K562 (cell line): Measurements from ENCODE around the gene RABL6. TPM values are rescaled to one million over a fixed set of nuclear protein-coding genes. Genes with fewer than 3 reads are reported as not detected.

Experiments
- C11orf30 ChIP-seq: fragments of 450-650 bp; IDR thresholded peaks from 2 replicates; pipeline ENCODE4 v1.6.1; 2016; ENCODE audit warnings: low read depth, mild to moderate bottlenecking
- CBFA2T3 ChIP-seq: fragments of 450-650 bp; IDR thresholded peaks from 2 replicates; pipeline ENCODE4 v1.6.1; 2017
- CREBBP ChIP-seq: IDR thresholded peaks from one replicate; pipeline ENCODE4 v1.6.1; 2012; ENCODE audit warnings: low read depth, mild to moderate bottlenecking, control low read depth, inconsistent platforms, low read length
- DMBX1 ChIP-seq: fragments of 250-450 bp; sonication (Bioruptor Pico); IDR thresholded peaks from 2 replicates; pipeline ENCODE4 v1.8.0; 2022; ENCODE audit warnings: inconsistent platforms, mild to moderate bottlenecking, moderate library complexity, borderline replicate concordance
- HDAC6 ChIP-seq: IDR thresholded peaks from 2 replicates; pipeline ENCODE4 v1.6.1; 2012; ENCODE audit warnings: low read depth, mild to moderate bottlenecking, control low read depth, inconsistent platforms, low read length, moderate library complexity
- HIVEP1 ChIP-seq: fragments of 250-450 bp; sonication (Bioruptor Pico); IDR thresholded peaks from 2 replicates; pipeline ENCODE4 v1.4.0; 2020; ENCODE audit warnings: mild to moderate bottlenecking
- ILK ChIP-seq: fragments of 450-650 bp; IDR thresholded peaks from 2 replicates; pipeline ENCODE4 v1.6.1; 2016; ENCODE audit warnings: missing genetic modification characterization, low read depth, mild to moderate bottlenecking, missing compliant biosample characterization, moderate library complexity, borderline replicate concordance
- IRF9 ChIP-seq: fragments of 450-650 bp; IDR thresholded peaks from 2 replicates; pipeline ENCODE4 v1.6.1; 2016; ENCODE audit warnings: missing biosample characterization, missing genetic modification characterization
- MAZ ChIP-seq, 2 experiments: fragments of 450-650 bp in 1 of 2; sonication (generic) in 1 of 2; formaldehyde crosslinking; IDR thresholded peaks in 1 of 2; conservative IDR thresholded peaks in 1 of 2; 2 replicates each; pipeline versions ENCODE4 v1.4.0 to v1.5.0; 2020; ENCODE audit warnings: mild to moderate bottlenecking in 1 of 2, missing genetic modification reagents in 1 of 2
- NEUROD1 ChIP-seq: fragments of 150-350 bp; IDR thresholded peaks from 2 replicates; pipeline ENCODE4 v1.6.1; 2014; ENCODE audit warnings: borderline replicate concordance, low read length, low read depth; ENCODE audit not compliant: partially characterized antibody
- RB1 ChIP-seq: fragments of 450-650 bp; IDR thresholded peaks from 2 replicates; pipeline ENCODE4 v1.6.1; 2017; ENCODE audit warnings: low read depth, mild to moderate bottlenecking
- RBM17 ChIP-seq: fragments of 200-400 bp; formaldehyde crosslinking; IDR thresholded peaks from 2 replicates; pipeline ENCODE4 v1.6.1; 2017; ENCODE audit warnings: low read depth, mild to moderate bottlenecking, low read length, borderline replicate concordance
- RFX5 ChIP-seq: IDR thresholded peaks from 2 replicates; pipeline ENCODE4 v1.6.1; 2011; ENCODE audit warnings: low read depth, mild to moderate bottlenecking, improper control_type of control experiment, low read length
- SAFB ChIP-seq: fragments of 200-400 bp; formaldehyde crosslinking; IDR thresholded peaks from 2 replicates; pipeline ENCODE4 v1.6.1; 2017; ENCODE audit warnings: low read depth, low read length, borderline replicate concordance
- SMC3 ChIP-seq: conservative IDR thresholded peaks from 2 replicates; pipeline ENCODE4 v1.6.1; 2011; ENCODE audit warnings: low read depth, low read length, improper control_type of control experiment; ENCODE audit not compliant: insufficient read depth
- TCF7L2 ChIP-seq: fragments of 150-350 bp; IDR thresholded peaks from 2 replicates; pipeline ENCODE4 v1.6.1; 2016; ENCODE audit warnings: low read depth, mild to moderate bottlenecking, low read length, moderate library complexity
- ZNF311 ChIP-seq: fragments of 250-450 bp; sonication (Bioruptor Pico); IDR thresholded peaks from 2 replicates; pipeline ENCODE4 v1.4.0; 2020; ENCODE audit warnings: mild to moderate bottlenecking, moderate library complexity
- ZNF395 ChIP-seq: fragments of 200-800 bp; sonication (Bioruptor generic); IDR thresholded peaks from 2 replicates; pipeline ENCODE4 v1.6.1; 2017; ENCODE audit warnings: missing genetic modification characterization, missing compliant biosample characterization
- ZNF518B ChIP-seq: fragments of 250-450 bp; sonication (Bioruptor Pico); IDR thresholded peaks from 2 replicates; pipeline ENCODE4 v1.5.0; 2021; ENCODE audit warnings: mild to moderate bottlenecking, moderate library complexity
- polyA plus RNA-seq, 8 experiments: library from polyadenylated mRNA; depleted of rRNA in 4 of 8; stranded (reverse) in 5 of 8; unstranded in 3 of 8; fragments of >200 nt; fragmentation: Nextera tagmentation in 2 of 8; fragmentation: Illumina TruSeq in 1 of 8; extraction: Ambion mirVana in 2 of 8; extraction: Trizol in 1 of 8; gene quantifications; 2 replicates each; pipeline versions ENCODE4 v1.2.1 to v1.2.3, GENCODE V29; 2011 to 2014; ENCODE audit warnings: inconsistent platforms in 1 of 8, missing spikeins in 1 of 8
- total RNA-seq, 7 experiments: library from RNA; depleted of rRNA in 6 of 7; stranded (reverse); fragments of >200 nt in 6 of 7; fragmentation: Illumina TruSeq in 2 of 7; extraction: Trizol in 2 of 7; gene quantifications; 2 replicates each; pipeline versions ENCODE4 v1.2.1 to v1.2.3, GENCODE V29; 2011 to 2021; ENCODE audit warnings: low replicate concordance in 1 of 7

Gene RABL6
- total and polyA plus RNA-seq, 9 of the 15 experiments (the other 6 are each of a cell fraction or from before 2014, with no cell fraction given): 5.6 to 181 (median 84.5) TPM

GRCh38 chr9:136787690-136788400 lies 19.9 kb upstream of the RABL6 start (continued):
- TF ChIP-seq RB1: peak; percentile 68; the same call in 1 of the 2 replicates
- TF ChIP-seq ILK (tag): no peak
- no peak for TF ChIP-seq SAFB
- TF ChIP-seq MAZ (CRISPR knock-in tag; conservative IDR thresholded peaks at IDR 0.05 in 1 of 2, IDR thresholded peaks at IDR 0.05 in 1 of 2): peak; percentile 19 to 60; a peak in 1 of 4 replicates
- TF ChIP-seq CBFA2T3: peak; percentile 44
- no peak for TF ChIP-seq DMBX1 (CRISPR knock-in tag)
- TF ChIP-seq ZNF311 (CRISPR knock-in tag): no peak
- TF ChIP-seq HDAC6: no peak
- no peak for TF ChIP-seq RBM17
- TF ChIP-seq ZNF395: no peak
- no peak for TF ChIP-seq TCF7L2
- no peak for TF ChIP-seq HIVEP1 (CRISPR knock-in tag)
- no peak for TF ChIP-seq ZNF518B (CRISPR knock-in tag)
- TF ChIP-seq C11orf30: peak; percentile 8; the same call in 1 of the 2 replicates
- peak; percentile 59 for TF ChIP-seq SMC3
- peak; percentile 16 for TF ChIP-seq NEUROD1
- no peak for TF ChIP-seq CREBBP
- TF ChIP-seq RFX5: no peak
- TF ChIP-seq IRF9 (tag): no peak
